Measurements from ENCODE around the gene GAREM2.

GRCh38 chr2:26195040-26195984 lies 22.4 kb downstream of the GAREM2 start:
- no peak for TF ChIP-seq POLR2A (IDR thresholded peaks at IDR 0.05; ENCODE audit: low read length)
- TF ChIP-seq GATA1 (IDR thresholded peaks at IDR 0.05; ENCODE audit: low read depth, low read length), result no peak
